Measurements from ENCODE around the gene LAMA2.

Gene LAMA2

DNA sequence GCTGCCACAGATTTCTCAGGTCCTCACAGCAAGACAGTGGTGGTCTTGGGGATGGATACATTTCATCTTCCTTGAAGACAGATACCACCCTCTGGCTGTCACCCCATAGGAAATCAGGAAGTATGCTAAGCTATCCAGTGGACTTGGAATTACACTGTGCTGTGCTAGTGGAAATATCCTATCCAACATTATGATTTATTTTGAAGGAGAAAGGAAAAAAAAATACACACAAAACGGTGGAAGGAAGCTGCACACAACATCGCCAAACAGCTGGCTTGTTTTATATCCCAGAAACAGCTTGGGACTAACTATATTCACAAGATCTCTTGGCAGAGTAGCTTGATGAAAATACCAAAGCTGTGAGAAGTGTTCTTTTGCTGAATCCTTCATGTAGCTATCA lies 257.6 kb downstream of the LAMA2 start:
- H3K79me2 ChIP-seq (ENCODE audit: low read length), result no peaks in the 10 kb centered on the region
- H3K36me3 ChIP-seq (replicated peaks; ENCODE audit: low read depth, low read length), result no peaks in the 10 kb centered on the region
- no peak overlapping the region for H2AFZ ChIP-seq (ENCODE audit: low read depth, low read length)
- H3K4me1 ChIP-seq (ENCODE audit: low read length), result no peaks in the 10 kb centered on the region
- TF ChIP-seq EZH2phosphoT487 (IDR thresholded peaks at IDR 0.05; ENCODE audit: low read depth), result no peak
- TF ChIP-seq, protein P1, sequence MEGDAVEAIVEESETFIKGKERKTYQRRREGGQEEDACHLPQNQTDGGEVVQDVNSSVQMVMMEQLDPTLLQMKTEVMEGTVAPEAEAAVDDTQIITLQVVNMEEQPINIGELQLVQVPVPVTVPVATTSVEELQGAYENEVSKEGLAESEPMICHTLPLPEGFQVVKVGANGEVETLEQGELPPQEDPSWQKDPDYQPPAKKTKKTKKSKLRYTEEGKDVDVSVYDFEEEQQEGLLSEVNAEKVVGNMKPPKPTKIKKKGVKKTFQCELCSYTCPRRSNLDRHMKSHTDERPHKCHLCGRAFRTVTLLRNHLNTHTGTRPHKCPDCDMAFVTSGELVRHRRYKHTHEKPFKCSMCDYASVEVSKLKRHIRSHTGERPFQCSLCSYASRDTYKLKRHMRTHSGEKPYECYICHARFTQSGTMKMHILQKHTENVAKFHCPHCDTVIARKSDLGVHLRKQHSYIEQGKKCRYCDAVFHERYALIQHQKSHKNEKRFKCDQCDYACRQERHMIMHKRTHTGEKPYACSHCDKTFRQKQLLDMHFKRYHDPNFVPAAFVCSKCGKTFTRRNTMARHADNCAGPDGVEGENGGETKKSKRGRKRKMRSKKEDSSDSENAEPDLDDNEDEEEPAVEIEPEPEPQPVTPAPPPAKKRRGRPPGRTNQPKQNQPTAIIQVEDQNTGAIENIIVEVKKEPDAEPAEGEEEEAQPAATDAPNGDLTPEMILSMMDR (IDR thresholded peaks at IDR 0.05; ENCODE audit: low read depth, low read length), result no peak
- H3K9me3 ChIP-seq (ENCODE audit: insufficient read depth, low read length), result no peaks in the 10 kb centered on the region
- no peak overlapping the region for H3K27ac ChIP-seq (ENCODE audit: low read length)
- H3K4me3 ChIP-seq (ENCODE audit: low read length), result no peak overlapping the region
- H3K27me3 ChIP-seq (ENCODE audit: low read depth, low read length), result no peaks in the 10 kb centered on the region
- H3K9ac ChIP-seq (ENCODE audit: low read length), result no peak overlapping the region
- no peaks in the 10 kb centered on the region for H4K20me1 ChIP-seq (ENCODE audit: insufficient read depth, low read length)
- H3K4me2 ChIP-seq (ENCODE audit: low read length), result no peak overlapping the region

DNA sequence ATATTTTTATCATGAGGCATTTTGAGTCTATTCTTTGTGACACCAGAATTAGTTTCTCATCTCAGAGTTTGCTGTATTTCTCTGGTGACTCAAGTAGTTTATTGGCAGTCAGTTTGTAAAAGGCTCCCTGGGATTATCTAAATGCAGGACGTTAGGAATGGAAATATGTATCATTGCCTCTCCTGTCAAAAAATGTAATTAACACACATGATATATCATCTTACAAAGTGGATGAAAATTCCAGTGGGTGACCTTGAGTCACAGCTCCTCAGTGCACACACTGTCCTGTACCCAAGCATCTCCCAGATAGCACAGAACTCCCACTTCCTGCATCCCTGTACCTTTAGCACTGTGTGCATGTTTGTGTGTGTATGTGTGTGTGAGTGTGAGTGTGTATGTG lies 258.6 kb downstream of the LAMA2 start:
- no peak overlapping the region for H3K4me2 ChIP-seq (ENCODE audit: low read length)
- H3K4me3 ChIP-seq (ENCODE audit: low read length), result no peak overlapping the region
- H3K27ac ChIP-seq (ENCODE audit: low read length), result no peak overlapping the region
- H3K79me2 ChIP-seq (ENCODE audit: low read length), result no peaks in the 10 kb centered on the region
- H4K20me1 ChIP-seq (ENCODE audit: insufficient read depth, low read length), result no peaks in the 10 kb centered on the region
- no peaks in the 10 kb centered on the region for H3K27me3 ChIP-seq (ENCODE audit: low read depth, low read length)
- H3K4me1 ChIP-seq (ENCODE audit: low read length), result no peaks in the 10 kb centered on the region
- TF ChIP-seq, protein P1 (IDR thresholded peaks at IDR 0.05; ENCODE audit: low read depth, low read length), result no peak
- no peak for TF ChIP-seq EZH2phosphoT487 (IDR thresholded peaks at IDR 0.05; ENCODE audit: low read depth)
- H3K9ac ChIP-seq (ENCODE audit: low read length), result no peak overlapping the region
- H2AFZ ChIP-seq (ENCODE audit: low read depth, low read length), result no peak overlapping the region
- H3K36me3 ChIP-seq (replicated peaks; ENCODE audit: low read depth, low read length), result no peaks in the 10 kb centered on the region
- H3K9me3 ChIP-seq (ENCODE audit: insufficient read depth, low read length), result no peaks in the 10 kb centered on the region

DNA sequence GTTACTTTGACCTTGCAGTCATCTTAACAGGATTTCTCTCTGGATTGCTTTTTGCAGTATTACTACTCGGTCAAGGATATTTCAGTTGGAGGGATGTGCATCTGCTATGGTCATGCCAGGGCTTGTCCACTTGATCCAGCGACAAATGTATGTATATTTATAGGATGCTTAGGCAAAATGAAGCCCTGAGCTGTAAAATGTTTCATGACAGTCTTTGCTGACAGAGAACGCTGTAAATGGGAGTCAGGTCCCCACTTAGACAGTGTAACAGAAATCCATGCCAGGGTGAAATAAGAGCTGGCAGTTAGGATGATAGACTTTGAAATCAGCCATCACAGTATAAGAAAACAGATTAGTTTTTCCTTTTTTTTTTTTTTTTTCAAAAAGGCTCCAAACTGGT lies 264.0 kb downstream of the LAMA2 start:
- no peaks in the 10 kb centered on the region for H3K36me3 ChIP-seq (replicated peaks; ENCODE audit: low read depth, low read length)
- H3K27ac ChIP-seq (ENCODE audit: low read length), result no peak overlapping the region
- H3K4me1 ChIP-seq (ENCODE audit: low read length), result no peaks in the 10 kb centered on the region
- no peaks in the 10 kb centered on the region for H4K20me1 ChIP-seq (ENCODE audit: insufficient read depth, low read length)
- H3K27me3 ChIP-seq (ENCODE audit: low read depth, low read length), result no peaks in the 10 kb centered on the region
- no peak overlapping the region for H3K4me2 ChIP-seq (ENCODE audit: low read length)
- no peak for TF ChIP-seq EZH2phosphoT487 (IDR thresholded peaks at IDR 0.05; ENCODE audit: low read depth)
- TF ChIP-seq, protein P1 (IDR thresholded peaks at IDR 0.05; ENCODE audit: low read depth, low read length), result no peak
- no peaks in the 10 kb centered on the region for H3K79me2 ChIP-seq (ENCODE audit: low read length)
- no peak overlapping the region for H3K9ac ChIP-seq (ENCODE audit: low read length)
- no peak overlapping the region for H2AFZ ChIP-seq (ENCODE audit: low read depth, low read length)
- no peak overlapping the region for H3K4me3 ChIP-seq (ENCODE audit: low read length)
- H3K9me3 ChIP-seq (ENCODE audit: insufficient read depth, low read length), result no peaks in the 10 kb centered on the region

DNA sequence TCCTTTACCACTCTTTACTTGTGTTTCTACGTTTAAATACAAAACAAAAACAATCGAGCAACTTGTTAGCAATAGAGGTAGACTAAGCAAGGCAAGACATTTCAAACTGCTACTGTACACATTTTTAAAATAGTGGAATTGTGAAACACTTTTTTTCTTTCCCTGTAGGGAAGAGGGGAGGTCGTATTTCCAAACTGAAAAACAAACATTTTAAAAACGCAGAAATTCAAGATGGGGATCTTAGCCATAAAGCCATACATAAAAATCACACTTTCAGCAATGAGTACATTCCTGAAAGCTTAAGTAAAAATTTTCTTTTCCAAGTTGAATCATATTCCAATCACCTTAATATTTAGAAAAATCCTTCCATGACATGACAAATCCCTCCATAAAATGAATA lies 267.6 kb downstream of the LAMA2 start:
- no peak overlapping the region for H2AFZ ChIP-seq (ENCODE audit: low read depth, low read length)
- H3K9ac ChIP-seq (ENCODE audit: low read length), result no peak overlapping the region
- H3K79me2 ChIP-seq (ENCODE audit: low read length), result no peaks in the 10 kb centered on the region
- H3K27ac ChIP-seq (ENCODE audit: low read length), result no peak overlapping the region
- H3K4me2 ChIP-seq (ENCODE audit: low read length), result no peak overlapping the region
- TF ChIP-seq EZH2phosphoT487 (IDR thresholded peaks at IDR 0.05; ENCODE audit: low read depth), result no peak
- TF ChIP-seq, protein P1 (IDR thresholded peaks at IDR 0.05; ENCODE audit: low read depth, low read length), result no peak
- H3K36me3 ChIP-seq (replicated peaks; ENCODE audit: low read depth, low read length), result no peaks in the 10 kb centered on the region
- no peak overlapping the region for H3K4me3 ChIP-seq (ENCODE audit: low read length)
- H3K4me1 ChIP-seq (ENCODE audit: low read length), result no peaks in the 10 kb centered on the region
- H4K20me1 ChIP-seq (ENCODE audit: insufficient read depth, low read length), result no peaks in the 10 kb centered on the region
- no peaks in the 10 kb centered on the region for H3K27me3 ChIP-seq (ENCODE audit: low read depth, low read length)
- H3K9me3 ChIP-seq (ENCODE audit: insufficient read depth, low read length), result no peaks in the 10 kb centered on the region
